Measurements from ENCODE around the gene ZNF474. TPM values are rescaled to one million over a fixed set of nuclear protein-coding genes. Genes with fewer than 3 reads are reported as not detected.

ZNF474 gene
- total RNA-seq, 1 experiment from 2014 or later = not detected

- TF ChIP-seq AR (CRISPR knock-in tag; IDR thresholded peaks at IDR 0.05) = no peak
Measured at GRCh38 chr5:122101636-122102285, 27.6 kb upstream of the ZNF474 start (continued).

GRCh38 chr5:122102825-122103224 lies 26.5 kb upstream of the ZNF474 start:
- no peak for TF ChIP-seq ZNF232 (CRISPR knock-in tag; IDR thresholded peaks at IDR 0.05)
- TF ChIP-seq HMGA2 (CRISPR knock-in tag; IDR thresholded peaks at IDR 0.05) = no peak
- no peak for TF ChIP-seq MXD4 (CRISPR knock-in tag; IDR thresholded peaks at IDR 0.05; ENCODE audit: borderline replicate concordance)
- no peak for TF ChIP-seq MLX (CRISPR knock-in tag; IDR thresholded peaks at IDR 0.05)
- no peak for TF ChIP-seq ZNF317 (CRISPR knock-in tag; IDR thresholded peaks at IDR 0.05; ENCODE audit: borderline replicate concordance, low read depth)
- no peak for TF ChIP-seq NFATC4 (CRISPR knock-in tag; IDR thresholded peaks at IDR 0.05)
- TF ChIP-seq CTCF (IDR thresholded peaks at IDR 0.05) = no peak
- TF ChIP-seq IRF1 (CRISPR knock-in tag; IDR thresholded peaks at IDR 0.05) = no peak
- TF ChIP-seq ZNF396 (CRISPR knock-in tag; IDR thresholded peaks at IDR 0.05; ENCODE audit: borderline replicate concordance) = no peak
- TF ChIP-seq USF1 (CRISPR knock-in tag; IDR thresholded peaks at IDR 0.05) = no peak
- TF ChIP-seq ESRRA (CRISPR knock-in tag; IDR thresholded peaks at IDR 0.05; ENCODE audit: borderline replicate concordance) = no peak
- TF ChIP-seq ZNF281 (CRISPR knock-in tag; IDR thresholded peaks at IDR 0.05) = no peak
- no peak for TF ChIP-seq ERG (CRISPR knock-in tag; IDR thresholded peaks at IDR 0.05)
- no peak for TF ChIP-seq MAX (CRISPR knock-in tag; IDR thresholded peaks at IDR 0.05)
- ATAC-seq = no peak
- CTCF ChIA-PET = interaction anchor here (1.3 to 3.5 kb wide), 6 partner anchors 10 to 54 kb away, joined by 3 to 32 read pairs (median 5); no protein-coding TSS in a partner anchor
- DNase-seq (ENCODE audit: low spot score) = no peak
- no peaks in the 10 kb centered on the region for H3K9me3 Mint-ChIP-seq
- no peaks in the 10 kb centered on the region for H3K36me3 Mint-ChIP-seq
- H3K27ac Mint-ChIP-seq = no peak overlapping the region
- no peaks in the 10 kb centered on the region for H3K27me3 Mint-ChIP-seq (ENCODE audit: low read depth)
- H3K4me3 Mint-ChIP-seq = no peak overlapping the region
- POLR2A ChIA-PET = no interaction called here
- H3K4me1 Mint-ChIP-seq = peaks cover 24% of the 10 kb centered on the region

Measured in WTC11 (cell line).